H1 (cell line): ENCODE data around the gene PLTP. TPM values are rescaled to one million over a fixed set of nuclear protein-coding genes. Genes with fewer than 3 reads are reported as not detected.
A peak's percentile ranks its signal among the peaks of the same experiment; 100 is the strongest.

Source experiments
- CTCF ChIA-PET: fragments of 300-600 bp; sonication (Branson Sonifier 250); formaldehyde crosslinking; loops from one replicate; lab custom pipeline; 2021; ENCODE audit not compliant: partially characterized antibody; lab: Charles Lee
- POLR2A ChIA-PET: fragments of 300-600 bp; sonication (Branson Sonifier 250); formaldehyde crosslinking; loops from one replicate; lab custom pipeline; 2021; ENCODE audit warnings: inconsistent platforms; ENCODE audit not compliant: partially characterized antibody; lab: Charles Lee
- DNase-seq, 2 experiments: peaks; one replicate each; pipeline versions ENCODE4 v3.0.0 to v3.0.0-alpha.2; 2010 to 2022; ENCODE audit warnings: low spot score in 2 of 2, low read depth in 1 of 2, mixed read lengths in 1 of 2
- FAIRE-seq: peaks from 2 replicates; lab custom pipeline; 2011; peaks lifted over from hg19 to GRCh38; lab: Jason Lieb, UNC
- H2AFZ ChIP-seq: 2 replicates; pipeline ENCODE4 v1.8.1; 2012; ENCODE audit warnings: low read length, inconsistent platforms
- H2AK5ac ChIP-seq: 2 replicates; pipeline ENCODE4 v1.6.1; 2013; ENCODE audit warnings: low read depth, low read length
- H2BK120ac ChIP-seq: replicated peaks from 2 replicates; pipeline ENCODE3; 2013; ENCODE audit warnings: low read depth, low read length, inconsistent platforms
- H2BK12ac ChIP-seq: 2 replicates; pipeline ENCODE4 v1.6.1; 2013; ENCODE audit warnings: low read depth, low read length
- H2BK15ac ChIP-seq: 2 replicates; pipeline ENCODE4 v1.6.1; 2013; ENCODE audit warnings: low read length
- H2BK20ac ChIP-seq: 2 replicates; pipeline ENCODE4 v1.6.1; 2013; ENCODE audit warnings: low read length
- H2BK5ac ChIP-seq: 2 replicates; pipeline ENCODE4 v1.6.1; 2013; ENCODE audit warnings: low read depth, low read length
- H3K14ac ChIP-seq: 2 replicates; pipeline ENCODE4 v1.6.1; 2013; ENCODE audit warnings: inconsistent platforms; ENCODE audit not compliant: insufficient read length
- H3K18ac ChIP-seq: 2 replicates; pipeline ENCODE4 v1.6.1; 2013; ENCODE audit warnings: low read length; ENCODE audit errors: extremely low read depth
- H3K23ac ChIP-seq: 2 replicates; pipeline ENCODE4 v1.6.1; 2013; ENCODE audit warnings: inconsistent platforms; ENCODE audit not compliant: insufficient read length
- H3K23me2 ChIP-seq: 2 replicates; pipeline ENCODE4 v1.6.1; 2013; ENCODE audit warnings: low read depth, low read length
- H3K27ac ChIP-seq: 2 replicates; pipeline ENCODE4 v1.6.1; 2011; ENCODE audit warnings: low read depth, low read length, inconsistent platforms
- H3K27me3 ChIP-seq, 4 experiments: replicated peaks in 1 of 4; 1 replicate in 1 of 4; 2 replicates in 3 of 4; pipeline versions ENCODE4 v1.6.1 to v1.8.1; 2011 to 2013; ENCODE audit warnings: low read length in 3 of 4, mild to moderate bottlenecking in 3 of 4, inconsistent platforms in 2 of 4, mixed read lengths in 2 of 4, moderate library complexity in 1 of 4; ENCODE audit not compliant: control insufficient read depth in 3 of 4, insufficient read depth in 3 of 4; ENCODE audit errors: extremely low read depth in 1 of 4
- H3K36me3 ChIP-seq, 4 experiments: 2 replicates each; pipeline versions ENCODE4 v1.6.1 to v1.8.1; 2011 to 2013; ENCODE audit warnings: mild to moderate bottlenecking in 4 of 4, low read length in 3 of 4, moderate library complexity in 2 of 4, control low read depth in 1 of 4, inconsistent platforms in 1 of 4; ENCODE audit not compliant: insufficient read depth in 4 of 4, control insufficient read depth in 2 of 4
- H3K4ac ChIP-seq: replicated peaks from 2 replicates; pipeline ENCODE3; 2013; ENCODE audit warnings: low read length, low read depth, mixed read lengths, inconsistent platforms; ENCODE audit not compliant: insufficient read length
- H3K4me1 ChIP-seq, 4 experiments: replicated peaks in 1 of 4; 1 replicate in 1 of 4; 2 replicates in 3 of 4; pipeline versions ENCODE4 v1.6.1 to v1.8.1; 2011 to 2013; ENCODE audit warnings: low read length in 3 of 4, inconsistent platforms in 2 of 4, mixed read lengths in 1 of 4; ENCODE audit not compliant: insufficient read depth in 4 of 4, control insufficient read depth in 3 of 4
- H3K4me2 ChIP-seq, 2 experiments: 2 replicates each; pipeline versions ENCODE4 v1.6.1 to v1.8.1; 2011 to 2013; ENCODE audit warnings: low read depth in 2 of 2, low read length in 2 of 2, control low read depth in 1 of 2, inconsistent platforms in 1 of 2, mild to moderate bottlenecking in 1 of 2; ENCODE audit not compliant: insufficient read depth in 1 of 2
- H3K4me3 ChIP-seq, 4 experiments: fragments of 200-600, 300-600 bp in 1 of 4; sonication (generic), shearing (Covaris generic), sonication (Bioruptor Twin) in 1 of 4; 2 replicates each; pipeline versions ENCODE4 v1.5.1 to v1.8.1; 2011 to 2016; ENCODE audit warnings: low read length in 4 of 4, low read depth in 3 of 4, control low read depth in 2 of 4, inconsistent platforms in 2 of 4, mild to moderate bottlenecking in 2 of 4, mixed read lengths in 1 of 4, moderate library complexity in 1 of 4; ENCODE audit not compliant: insufficient read depth in 2 of 4; ENCODE audit errors: extremely low read depth in 1 of 4
- H3K56ac ChIP-seq: replicated peaks from 2 replicates; pipeline ENCODE3; 2013; ENCODE audit warnings: low read depth, mild to moderate bottlenecking, mixed read lengths, low read length, inconsistent platforms; ENCODE audit not compliant: insufficient read length
- H3K79me1 ChIP-seq: 2 replicates; pipeline ENCODE4 v1.6.1; 2013; ENCODE audit warnings: low read depth, low read length, control low read depth
- H3K79me2 ChIP-seq, 2 experiments: 2 replicates each; pipeline versions ENCODE4 v1.6.1 to v1.8.1; 2012 to 2013; ENCODE audit warnings: low read length in 2 of 2, mild to moderate bottlenecking in 2 of 2, inconsistent platforms in 1 of 2; ENCODE audit not compliant: insufficient read depth in 2 of 2, control insufficient read depth in 1 of 2
- H3K9ac ChIP-seq, 4 experiments: replicated peaks in 1 of 4; 1 replicate in 1 of 4; 2 replicates in 3 of 4; pipeline versions ENCODE4 v1.6.1 to v1.8.1; 2011 to 2013; ENCODE audit warnings: low read depth in 3 of 4, low read length in 3 of 4, control low read depth in 2 of 4, mild to moderate bottlenecking in 2 of 4, moderate library complexity in 2 of 4, inconsistent platforms in 1 of 4; ENCODE audit errors: extremely low read depth in 1 of 4
- H3K9me3 ChIP-seq, 2 experiments: 2 replicates each; pipeline versions ENCODE4 v1.6.1 to v1.8.1; 2012 to 2013; ENCODE audit warnings: mild to moderate bottlenecking in 2 of 2, moderate library complexity in 2 of 2, control low read depth in 1 of 2, inconsistent platforms in 1 of 2, low read depth in 1 of 2, low read length in 1 of 2, mixed read lengths in 1 of 2; ENCODE audit not compliant: insufficient read depth in 2 of 2
- H4K20me1 ChIP-seq, 2 experiments: replicated peaks in 1 of 2; 2 replicates each; pipeline versions ENCODE3 to v1.8.1; 2011 to 2013; ENCODE audit warnings: inconsistent platforms in 2 of 2, low read length in 2 of 2, mild to moderate bottlenecking in 1 of 2; ENCODE audit not compliant: insufficient read depth in 2 of 2, control insufficient read depth in 1 of 2
- H4K5ac ChIP-seq: 2 replicates; pipeline ENCODE4 v1.6.1; 2013; ENCODE audit warnings: low read length, low read depth, mixed read lengths, inconsistent platforms; ENCODE audit not compliant: insufficient read length
- H4K8ac ChIP-seq: 2 replicates; pipeline ENCODE4 v1.8.0; 2013; ENCODE audit warnings: mild to moderate bottlenecking, moderate library complexity, low read length, inconsistent platforms; ENCODE audit not compliant: insufficient read depth; ENCODE audit errors: extremely low read depth
- H4K91ac ChIP-seq: replicated peaks from 2 replicates; pipeline ENCODE3; 2013; ENCODE audit warnings: low read length, mixed read lengths, inconsistent platforms; ENCODE audit not compliant: insufficient read length
- ATF3 ChIP-seq: IDR thresholded peaks from 2 replicates; pipeline ENCODE4 v1.6.1; 2011; ENCODE audit warnings: low read depth, mild to moderate bottlenecking, low read length; ENCODE audit not compliant: insufficient read depth
- BRCA1 ChIP-seq: IDR thresholded peaks from 2 replicates; pipeline ENCODE4 v1.6.1; 2012; ENCODE audit warnings: low read depth, low read length, improper control_type of control experiment
- CHD1 ChIP-seq: IDR thresholded peaks from 2 replicates; pipeline ENCODE4 v1.6.1; 2012; ENCODE audit warnings: low read depth, low read length, improper control_type of control experiment
- CHD2 ChIP-seq: IDR thresholded peaks from 2 replicates; pipeline ENCODE4 v1.6.1; 2012; ENCODE audit warnings: low read length, improper control_type of control experiment
- GTF2F1 ChIP-seq: IDR thresholded peaks from 2 replicates; pipeline ENCODE4 v1.6.1; 2012; ENCODE audit warnings: low read depth, low read length, improper control_type of control experiment, borderline replicate concordance
- JUND ChIP-seq: IDR thresholded peaks from 2 replicates; pipeline ENCODE4 v1.6.1; 2011; ENCODE audit warnings: mild to moderate bottlenecking, improper control_type of control experiment, low read length
- RFX5 ChIP-seq: IDR thresholded peaks from 2 replicates; pipeline ENCODE4 v1.6.1; 2011; ENCODE audit warnings: low read depth, low read length, improper control_type of control experiment, borderline replicate concordance
- SP1 ChIP-seq: IDR thresholded peaks from 2 replicates; pipeline ENCODE4 v1.6.1; 2011; ENCODE audit warnings: low read depth, low read length
- SP2 ChIP-seq: IDR thresholded peaks from 2 replicates; pipeline ENCODE4 v1.6.1; 2012; ENCODE audit warnings: mild to moderate bottlenecking, low read length, inconsistent platforms
- TAF1 ChIP-seq: IDR thresholded peaks from 2 replicates; pipeline ENCODE4 v1.6.1; 2011; ENCODE audit warnings: mild to moderate bottlenecking, low read depth, low read length
- TEAD4 ChIP-seq: IDR thresholded peaks from 2 replicates; pipeline ENCODE4 v1.6.1; 2012; ENCODE audit warnings: low read depth, low read length, inconsistent platforms, mixed read lengths
- WGBS, 2 experiments: shearing (Covaris generic) in 1 of 2; methylation state at CpG; one replicate each; pipeline versions ENCODE4 v1.1.6 to v1.1.7; 2013 to 2015; ENCODE audit warnings: low lambda C conversion rate in 2 of 2, mixed read lengths in 2 of 2, inconsistent platforms in 1 of 2, low coverage in 1 of 2, missing lambda C conversion rate in 1 of 2; ENCODE audit not compliant: insufficient replicate concordance in 2 of 2, insufficient coverage in 1 of 2, insufficient read length in 1 of 2; ENCODE audit errors: extremely low coverage in 1 of 2, missing lambda C conversion rate in 1 of 2; 5-methylcytosine and 5-hydroxymethylcytosine counted together
- polyA plus RNA-seq, 7 experiments: library from polyadenylated mRNA; depleted of rRNA in 3 of 7; stranded (reverse) in 5 of 7; unstranded in 2 of 7; fragments of >200 nt in 5 of 7; fragments of 200-250 nt in 2 of 7; gene quantifications; 1 replicate in 5 of 7; 2 replicates in 1 of 7; 4 replicates in 1 of 7; pipeline versions ENCODE4 v1.2.1 to v1.2.3, GENCODE V29; 2011 to 2013; ENCODE audit warnings: missing spikeins in 2 of 7, mixed read lengths in 2 of 7
- total RNA-seq: library from RNA; stranded (reverse); fragmentation: NEBNext Ultra II Directional; extraction: Animal tissue kit (Norgen Biotek cat#: 25700); gene quantifications from 2 replicates; pipeline ENCODE4 v1.2.1, GENCODE V29; 2021

PLTP gene
- total and polyA plus RNA-seq, 2 of the 8 experiments (the other 6 are each of a cell fraction or from before 2014, with no cell fraction given), result 120 to 194 TPM

GRCh38 chr20:45910670-45911485, 1.1 kb downstream of the PLTP start:
- H3K27ac ChIP-seq, result peak overlapping the region; percentile 58; the same call in 1 of the 2 replicates
- peak overlapping the region; percentile 82 for H4K91ac ChIP-seq
- H3K23me2 ChIP-seq, result peaks cover 11% of the 10 kb centered on the region; the same call in 1 of the 2 replicates
- ChIA-PET CTCF (interaction anchor here (0.6 to 2.6 kb wide), 7 partner anchors 21 to 82 kb away, joined by 3 to 12 read pairs (median 4); partner anchors contain the start of genes PCIF1 and ZSWIM1), POLR2A (interaction anchor here (1.0 to 9.2 kb wide), 14 partner anchors 9 to 98 kb away, joined by 3 to 172 read pairs (median 11); partner anchors contain the start of genes CTSA, NEURL2, PCIF1 and ZSWIM1)
- H2BK20ac ChIP-seq, result no peak overlapping the region
- peaks cover 0 to 2% (median 0%) of the 10 kb centered on the region in 4 experiments; a peak in 3 of 7 replicates for H3K4me1 ChIP-seq
- no peak overlapping the region for H2AFZ ChIP-seq
- peak overlapping the region in 3 of 4 experiments; percentile 56 to 71 (median 68); a peak in 6 of 7 replicates for H3K9ac ChIP-seq
- H4K5ac ChIP-seq, result peak overlapping the region; percentile 84
- H3K4me3 ChIP-seq, result peak overlapping the region; percentile 52 to 81 (median 70)
- no peak overlapping the region; the same call in 1 of the 2 replicates for H2BK5ac ChIP-seq
- H3K27me3 ChIP-seq, result no peaks in the 10 kb centered on the region
- H2BK12ac ChIP-seq, result no peak overlapping the region
- H3K4ac ChIP-seq, result peak overlapping the region; percentile 65
- no peaks in the 10 kb centered on the region for H3K9me3 ChIP-seq
- H2AK5ac ChIP-seq, result no peak overlapping the region
- peak overlapping the region; percentile 58; the same call in 1 of the 2 replicates for H4K8ac ChIP-seq
- H3K36me3 ChIP-seq, result peaks cover 5 to 25% (median 19%) of the 10 kb centered on the region in 4 experiments; a peak in 6 of 8 replicates
- peak overlapping the region; percentile 88 for H3K18ac ChIP-seq
- 6% methylated on average over 41 of the region's 43 CpGs; no CpG with 5 or more reads in 1 of the 2 experiments for WGBS, 2 experiments
- H3K4me2 ChIP-seq, result peak overlapping the region; percentile 90 to 97
- H3K23ac ChIP-seq, result no peak overlapping the region
- 0 out of 4 replicates have a peak, but pooled peaks cover 0 to 3% of the 10 kb centered on the region in 2 experiments for H3K79me2 ChIP-seq
- FAIRE-seq (peak; percentile 94), DNase-seq (peak; percentile 99 to 100)
- H2BK15ac ChIP-seq, result no peak overlapping the region
- no peak overlapping the region for H3K56ac ChIP-seq
- no peaks in the 10 kb centered on the region; the same call in 1 of the 2 replicates for H3K79me1 ChIP-seq
- H4K20me1 ChIP-seq, result peaks cover 2 to 12% of the 10 kb centered on the region in 2 experiments
- H2BK120ac ChIP-seq, result no peak overlapping the region
- no peak overlapping the region for H3K14ac ChIP-seq
- TF ChIP-seq SP2 (no peak), TAF1 (peak; percentile 88), JUND (peak; percentile 80; the same call in 1 of the 2 replicates), CHD1 (no peak), SP1 (peak; percentile 12; the same call in 1 of the 2 replicates), GTF2F1 (peak; percentile 18; the same call in 1 of the 2 replicates), ATF3 (peak; percentile 80; the same call in 1 of the 2 replicates), CHD2 (peak; percentile 91), RFX5 (no peak), BRCA1 (peak; percentile 62; the same call in 1 of the 2 replicates), TEAD4 (no peak)
